Activated naive CD8-positive, alpha-beta T cell (primary cell): ENCODE measurements around the gene ZNF593OS.

Experiments used
- H3K27ac Mint-ChIP-seq: one replicate; pipeline ENCODE4 v1.8.0; 2021; ENCODE audit warnings: mixed read lengths
- H3K27me3 Mint-ChIP-seq: one replicate; pipeline ENCODE4 v1.8.0; 2021; ENCODE audit warnings: mixed read lengths
- H3K36me3 Mint-ChIP-seq: one replicate; pipeline ENCODE4 v1.8.0; 2021; ENCODE audit warnings: mixed read lengths
- H3K4me1 Mint-ChIP-seq: one replicate; pipeline ENCODE4 v1.8.0; 2021; ENCODE audit warnings: low read depth, mixed read lengths
- H3K4me3 Mint-ChIP-seq: one replicate; pipeline ENCODE4 v1.8.0; 2021; ENCODE audit warnings: mild to moderate bottlenecking, mixed read lengths
- H3K9me3 Mint-ChIP-seq: one replicate; pipeline ENCODE4 v1.8.0; 2021; ENCODE audit warnings: low read depth, mixed read lengths

The ZNF593OS gene

DNA sequence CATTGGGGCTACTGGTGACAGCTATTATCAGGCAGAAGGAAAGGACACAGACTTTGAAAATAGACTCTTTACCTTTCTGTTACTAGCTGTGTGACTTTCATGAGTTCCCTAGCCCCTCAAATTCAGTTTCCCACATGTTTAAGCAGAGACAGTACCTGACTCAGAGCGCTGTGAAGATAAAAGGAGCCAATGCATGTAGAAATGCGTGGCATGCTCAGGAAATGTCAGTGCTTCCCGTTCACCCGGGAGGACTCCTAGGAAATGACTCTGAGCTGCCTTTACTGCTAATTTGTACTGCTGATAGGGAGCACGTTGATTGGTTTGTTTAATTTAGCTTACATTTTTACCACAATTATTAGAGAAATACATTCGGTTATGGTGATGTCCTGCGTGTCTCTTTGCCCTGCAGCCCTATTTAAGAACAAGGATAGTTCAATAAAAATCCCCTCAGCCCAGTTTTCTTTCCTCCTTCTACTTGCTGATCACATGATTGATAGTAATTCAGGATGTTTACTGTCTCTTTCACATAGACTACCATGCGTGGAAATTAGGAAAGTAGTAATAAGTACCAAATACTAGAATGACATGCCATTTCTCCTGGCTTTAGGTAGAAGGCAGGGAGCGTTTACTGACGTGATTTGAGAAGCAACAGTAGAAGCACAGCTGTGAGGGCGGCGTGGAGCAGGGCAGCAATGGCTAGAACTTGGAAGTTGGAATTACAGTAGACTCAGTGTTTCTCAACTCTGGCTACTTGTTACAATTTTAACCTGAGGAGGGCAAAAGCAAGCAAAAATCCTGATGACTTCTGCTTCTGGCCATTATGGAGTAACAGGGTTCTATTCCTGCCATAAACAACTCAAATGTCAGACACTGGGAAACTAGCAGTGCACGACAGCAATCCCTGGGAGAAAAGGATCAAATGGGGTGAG, 44.1 kb downstream of the ZNF593OS start:
- Mint-ChIP-seq H3K4me1 (peaks cover 53% of the 10 kb centered on the region), H3K4me3 (peak overlapping the region; percentile 46), H3K27ac (peak overlapping the region; percentile 54), H3K27me3 (no peaks in the 10 kb centered on the region), H3K9me3 (no peaks in the 10 kb centered on the region), H3K36me3 (no peaks in the 10 kb centered on the region)

DNA sequence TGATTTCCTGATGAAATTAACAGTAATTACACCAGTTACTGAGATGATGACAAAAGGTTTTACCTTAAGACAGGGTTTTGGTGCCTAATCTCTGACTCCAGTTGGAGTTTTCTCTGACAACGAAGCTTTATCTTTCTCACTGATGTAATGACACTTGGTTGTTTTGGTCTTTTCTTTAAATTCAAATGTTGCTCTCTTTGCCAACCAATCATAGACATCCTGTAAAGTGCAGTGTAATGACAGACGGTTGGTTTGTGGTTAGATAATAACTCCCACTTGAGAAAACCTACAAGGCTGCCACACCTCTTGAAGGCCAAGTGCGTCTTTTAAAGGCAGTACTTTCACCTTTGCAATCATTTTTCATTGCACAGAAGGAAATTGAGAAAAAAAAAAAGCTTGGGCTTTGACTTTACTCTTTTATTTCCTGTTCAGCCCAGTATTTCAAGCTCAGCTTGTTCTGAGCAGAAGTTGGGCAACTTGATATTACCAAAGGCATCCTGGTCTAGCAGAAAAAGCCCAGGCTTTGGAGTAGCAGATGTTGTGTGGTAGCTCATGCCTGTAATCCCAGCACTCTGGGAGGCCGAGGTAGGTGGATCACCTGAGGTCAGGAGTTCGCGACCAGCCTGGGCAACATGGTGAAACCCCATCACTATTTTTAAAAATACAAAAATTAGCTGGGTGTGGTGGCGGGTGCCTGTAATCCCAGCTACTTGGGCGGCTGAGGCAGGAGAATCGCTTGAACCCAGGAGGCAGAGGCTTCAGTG, 45.1 kb downstream of the ZNF593OS start:
- H3K27me3 Mint-ChIP-seq: no peaks in the 10 kb centered on the region
- H3K4me1 Mint-ChIP-seq: peaks cover 55% of the 10 kb centered on the region
- no peaks in the 10 kb centered on the region for H3K9me3 Mint-ChIP-seq
- peak overlapping the region; percentile 55 for H3K27ac Mint-ChIP-seq
- H3K4me3 Mint-ChIP-seq: peak overlapping the region; percentile 69
- H3K36me3 Mint-ChIP-seq: no peaks in the 10 kb centered on the region

DNA sequence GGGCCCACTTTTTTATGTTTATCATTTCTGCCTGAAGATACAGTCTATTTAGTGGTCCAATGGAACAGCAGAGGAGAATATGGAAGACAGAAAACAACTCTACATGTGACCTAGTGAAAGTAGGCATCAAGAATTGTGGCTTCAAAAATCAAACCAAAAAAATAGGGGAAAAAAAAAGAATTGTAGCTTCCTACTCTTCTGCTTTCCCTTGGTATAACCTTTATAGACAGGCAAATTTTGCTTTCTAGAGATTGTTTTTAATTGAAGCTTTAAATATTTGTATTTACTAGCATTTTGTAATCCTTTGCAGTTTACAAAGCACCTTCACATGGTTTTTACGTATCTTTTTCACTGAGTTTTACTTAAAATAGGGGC, 45.7 kb downstream of the ZNF593OS start:
- peak overlapping the region; percentile 55 for H3K27ac Mint-ChIP-seq
- H3K4me1 Mint-ChIP-seq: peaks cover 55% of the 10 kb centered on the region
- peak overlapping the region; percentile 69 for H3K4me3 Mint-ChIP-seq
- no peaks in the 10 kb centered on the region for H3K9me3 Mint-ChIP-seq
- H3K27me3 Mint-ChIP-seq: no peaks in the 10 kb centered on the region
- H3K36me3 Mint-ChIP-seq: no peaks in the 10 kb centered on the region

DNA sequence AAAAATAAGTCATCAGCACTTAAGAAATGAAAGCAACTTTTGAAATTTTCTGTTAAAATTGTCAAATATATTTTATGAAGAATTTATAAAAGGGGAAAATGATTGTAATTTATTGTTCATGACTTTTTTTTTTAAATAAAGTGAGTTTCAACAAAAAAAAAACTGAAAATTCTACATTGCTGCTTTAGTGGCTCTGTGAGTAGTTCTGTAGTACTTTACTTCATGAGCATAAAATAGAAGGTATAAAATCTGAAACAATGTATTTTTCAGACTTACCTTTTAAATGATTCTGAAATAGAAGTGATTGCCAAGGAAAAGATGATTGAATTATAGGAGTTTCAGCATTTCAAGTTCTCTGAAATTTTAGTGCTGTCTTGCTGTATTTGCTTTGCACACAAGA, 46.2 kb downstream of the ZNF593OS start:
- H3K4me1 Mint-ChIP-seq: peaks cover 56% of the 10 kb centered on the region
- H3K4me3 Mint-ChIP-seq: no peak overlapping the region
- no peaks in the 10 kb centered on the region for H3K9me3 Mint-ChIP-seq
- no peak overlapping the region for H3K27ac Mint-ChIP-seq
- no peaks in the 10 kb centered on the region for H3K36me3 Mint-ChIP-seq
- H3K27me3 Mint-ChIP-seq: no peaks in the 10 kb centered on the region

DNA sequence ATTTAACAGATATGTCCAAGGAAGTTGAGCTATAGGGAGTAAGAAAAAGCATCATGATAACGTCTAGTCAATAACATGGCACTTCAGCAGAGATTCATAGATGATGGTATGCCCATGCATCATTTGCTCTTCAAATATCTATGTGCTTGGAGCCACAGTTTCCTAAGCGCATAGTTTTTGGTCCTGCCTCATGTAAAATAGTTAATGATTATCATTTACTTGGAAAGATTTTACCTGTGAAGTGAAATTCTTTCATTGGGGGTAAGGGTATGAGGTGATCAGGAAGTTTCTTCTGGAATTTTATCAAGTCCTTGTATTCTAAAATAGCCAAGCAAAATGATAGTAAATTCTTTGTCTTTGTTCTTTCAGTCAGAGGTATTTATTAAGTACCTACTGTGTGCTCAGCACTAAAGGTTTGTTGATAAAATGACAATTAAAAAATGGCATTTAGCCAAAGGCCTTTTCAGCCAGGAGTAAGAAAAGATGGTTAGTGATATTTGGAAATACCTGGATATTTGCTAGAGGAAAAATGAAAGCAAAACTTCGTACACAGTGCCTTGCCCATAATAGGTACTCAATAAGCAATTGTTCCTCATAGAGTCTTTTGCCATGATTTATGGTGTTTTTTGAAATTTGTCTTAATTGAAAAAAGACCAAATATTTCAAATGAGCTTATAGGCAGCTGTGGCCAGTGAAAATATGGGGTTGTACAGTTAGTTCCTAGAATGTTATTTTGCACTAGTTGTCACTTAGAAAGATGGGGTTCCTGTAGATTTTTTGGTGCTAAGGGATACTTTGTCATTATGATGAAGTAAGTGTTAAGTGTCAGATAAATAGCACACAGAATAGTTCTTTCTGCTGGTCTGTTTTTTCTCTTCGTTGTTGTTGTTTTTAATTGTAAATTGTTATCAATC, 47.0 kb downstream of the ZNF593OS start:
- peak overlapping the region; percentile 16 for H3K27ac Mint-ChIP-seq
- no peaks in the 10 kb centered on the region for H3K9me3 Mint-ChIP-seq
- no peak overlapping the region for H3K4me3 Mint-ChIP-seq
- peaks cover 63% of the 10 kb centered on the region for H3K4me1 Mint-ChIP-seq
- H3K27me3 Mint-ChIP-seq: no peaks in the 10 kb centered on the region
- H3K36me3 Mint-ChIP-seq: no peaks in the 10 kb centered on the region

DNA sequence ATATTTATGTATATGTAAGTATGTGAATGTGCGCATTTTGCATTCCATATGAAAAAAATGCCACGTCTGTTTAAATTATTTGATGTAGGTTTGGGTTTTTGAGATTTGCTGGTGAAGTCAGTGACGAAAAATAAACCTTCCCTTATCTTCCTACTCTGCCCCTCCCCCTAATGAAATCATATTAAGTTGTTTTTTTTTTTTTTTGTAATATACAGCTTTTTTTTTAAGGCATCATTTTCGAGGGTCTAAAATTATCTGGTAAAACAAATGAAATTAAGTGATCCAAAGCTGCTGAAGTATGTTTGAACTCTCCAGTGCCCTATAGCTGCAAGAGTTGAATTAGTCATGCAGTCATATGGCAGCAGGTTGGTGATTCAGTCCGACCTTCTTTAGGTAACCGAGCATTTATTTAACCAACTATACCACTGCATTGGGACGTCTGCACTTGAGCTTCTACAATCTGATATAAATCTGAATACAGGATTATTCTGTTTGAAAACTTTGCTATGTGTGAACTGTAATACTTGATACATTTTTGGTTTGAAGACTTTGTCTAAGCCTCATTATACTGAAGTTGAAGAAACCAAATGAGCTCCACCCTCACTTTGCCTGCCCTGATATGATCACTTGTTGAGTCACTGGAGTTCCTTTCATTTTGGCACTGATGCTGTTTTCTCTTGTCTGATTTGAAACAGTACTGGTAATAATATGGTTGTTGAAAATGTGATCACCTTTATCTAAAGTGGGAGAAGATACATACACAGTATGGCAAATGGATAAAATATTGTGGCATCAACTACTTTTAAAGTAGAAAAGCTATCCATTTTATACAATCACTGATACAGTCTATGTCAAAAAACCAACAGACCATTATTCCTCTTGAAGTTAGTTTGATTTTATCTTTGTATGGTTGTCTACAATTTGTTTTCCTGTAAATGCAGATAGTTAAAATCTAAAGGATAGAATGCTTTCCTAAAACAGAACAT, 48.4 kb downstream of the ZNF593OS start:
- Mint-ChIP-seq H3K9me3 (no peaks in the 10 kb centered on the region), H3K4me3 (no peak overlapping the region), H3K4me1 (peaks cover 70% of the 10 kb centered on the region), H3K27me3 (no peaks in the 10 kb centered on the region), H3K27ac (peak overlapping the region; percentile 48), H3K36me3 (no peaks in the 10 kb centered on the region)

DNA sequence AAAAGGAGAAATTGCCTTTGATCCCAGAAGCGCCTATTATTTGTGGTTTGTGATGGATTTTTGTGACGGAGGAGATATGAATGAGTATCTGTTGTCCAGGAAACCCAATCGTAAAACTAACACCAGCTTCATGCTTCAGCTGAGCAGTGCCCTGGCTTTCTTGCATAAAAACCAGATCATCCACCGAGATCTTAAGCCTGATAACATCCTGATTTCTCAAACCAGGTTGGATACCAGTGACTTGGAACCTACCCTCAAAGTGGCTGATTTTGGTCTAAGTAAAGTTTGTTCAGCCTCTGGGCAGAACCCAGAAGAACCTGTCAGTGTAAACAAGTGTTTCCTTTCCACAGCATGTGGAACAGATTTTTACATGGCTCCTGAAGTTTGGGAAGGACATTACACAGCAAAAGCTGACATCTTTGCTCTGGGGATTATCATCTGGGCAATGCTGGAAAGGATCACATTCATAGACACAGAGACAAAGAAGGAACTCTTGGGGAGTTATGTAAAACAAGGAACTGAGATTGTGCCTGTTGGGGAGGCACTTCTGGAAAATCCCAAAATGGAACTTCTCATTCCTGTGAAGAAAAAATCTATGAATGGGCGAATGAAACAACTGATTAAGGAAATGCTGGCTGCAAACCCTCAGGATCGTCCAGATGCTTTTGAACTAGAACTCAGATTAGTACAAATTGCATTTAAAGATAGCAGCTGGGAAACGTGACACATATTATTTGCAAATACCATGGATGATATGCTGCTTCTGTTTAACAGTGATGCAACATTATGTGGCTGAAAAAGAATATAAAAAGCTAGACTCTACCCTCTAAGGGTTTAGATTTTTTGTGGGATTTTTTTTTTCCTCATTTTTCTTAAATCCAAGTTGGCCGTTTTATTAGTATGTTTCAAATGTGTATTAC, 49.5 kb downstream of the ZNF593OS start:
- peaks cover 64% of the 10 kb centered on the region for H3K4me1 Mint-ChIP-seq
- H3K27ac Mint-ChIP-seq: peak overlapping the region; percentile 70
- no peaks in the 10 kb centered on the region for H3K36me3 Mint-ChIP-seq
- no peaks in the 10 kb centered on the region for H3K9me3 Mint-ChIP-seq
- H3K27me3 Mint-ChIP-seq: no peaks in the 10 kb centered on the region
- no peak overlapping the region for H3K4me3 Mint-ChIP-seq

DNA sequence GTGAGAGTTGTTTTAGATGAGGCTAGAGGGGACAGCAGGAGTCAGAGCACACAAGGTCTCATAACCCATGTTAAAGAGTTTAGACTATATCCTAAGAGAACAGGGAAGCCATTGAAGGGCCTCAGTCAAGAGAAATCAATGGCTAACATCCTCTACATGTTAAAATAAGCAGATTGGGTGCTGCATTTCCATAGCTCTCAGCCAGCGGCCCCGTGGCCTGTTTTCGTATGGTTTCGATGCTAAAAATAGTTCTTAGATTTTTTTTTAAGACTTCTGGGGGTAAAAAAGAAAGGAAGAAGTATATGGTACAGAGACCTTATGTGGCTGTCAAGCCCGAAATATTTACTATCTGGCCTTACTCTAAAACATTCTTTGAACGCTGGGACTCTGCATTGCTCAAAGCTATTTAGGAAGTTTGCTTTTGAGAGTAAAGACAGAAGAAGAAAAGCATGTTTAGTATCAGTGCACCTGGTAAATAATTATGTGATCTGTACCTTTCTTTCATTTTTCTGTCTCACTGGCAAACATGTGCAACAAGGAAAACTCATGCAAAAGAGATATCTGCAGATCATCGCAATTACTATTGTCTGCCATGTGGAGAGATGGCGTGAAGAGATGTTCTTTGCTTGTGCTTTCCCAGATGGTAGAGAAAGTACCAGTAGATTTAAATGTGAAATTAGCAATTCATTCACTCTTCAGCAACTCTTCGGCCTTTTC, 51.6 kb downstream of the ZNF593OS start:
- Mint-ChIP-seq H3K4me3 (peak overlapping the region; percentile 17), H3K27ac (peak overlapping the region; percentile 87), H3K27me3 (no peaks in the 10 kb centered on the region), H3K36me3 (no peaks in the 10 kb centered on the region), H3K9me3 (no peaks in the 10 kb centered on the region), H3K4me1 (peaks cover 46% of the 10 kb centered on the region)
